Activated CD4-positive, alpha-beta T cell treated with anti-CD3 and anti-CD28 coated beads for 24 hours (primary cell): ENCODE measurements around the gene RBBP8.
"Not testable (repeated sequence)": the region's sequence is repeated elsewhere in the genome, so short reads cannot be mapped to it uniquely, and the experiment has no call there.

Source experiments
- DNase-seq, 2 donors: peaks; one replicate each; pipeline ENCODE4 v3.0.0-alpha.2; 2020; ENCODE audit warnings: low read depth in 2 of 2

RBBP8 gene

GRCh38 chr18:22933206-22933965, at the start of gene RBBP8:
TSS of gene RBBP8 (plus strand) at chr18:22933328. CDS start at chr18:22936852, 3,524 bp downstream.
- peak; percentile 73 to 75 for DNase-seq

- DNase-seq: no peak
Measured at GRCh38 chr18:22883827-22884226, 49.3 kb upstream of the RBBP8 start.

DNA sequence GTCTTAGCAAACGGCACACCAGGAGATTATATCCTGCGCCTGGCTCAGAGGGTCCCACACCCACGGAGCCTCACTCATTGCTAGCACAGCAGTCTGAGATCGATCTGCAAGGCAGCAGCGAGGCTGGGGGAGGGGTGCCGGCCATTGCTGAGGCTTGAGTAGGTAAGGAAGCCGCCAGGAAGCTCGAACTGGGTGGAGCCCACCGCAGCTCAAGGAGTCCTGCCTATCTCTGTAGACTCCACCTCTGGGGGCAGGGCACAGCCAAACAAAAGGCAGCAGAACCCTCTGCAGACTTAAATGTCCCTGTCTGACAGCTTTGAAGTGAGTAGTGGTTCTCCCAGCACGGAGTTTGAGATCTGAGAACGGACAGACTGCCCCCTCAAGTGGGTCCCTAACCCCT, 47.4 kb upstream of the RBBP8 start:
- DNase-seq: not testable (repeated sequence)

GRCh38 chr18:22899421-22899820, 33.7 kb upstream of the RBBP8 start:
- no peak for DNase-seq

GRCh38 chr18:22900558-22901238, 32.4 kb upstream of the RBBP8 start:
- no peak for DNase-seq

DNA sequence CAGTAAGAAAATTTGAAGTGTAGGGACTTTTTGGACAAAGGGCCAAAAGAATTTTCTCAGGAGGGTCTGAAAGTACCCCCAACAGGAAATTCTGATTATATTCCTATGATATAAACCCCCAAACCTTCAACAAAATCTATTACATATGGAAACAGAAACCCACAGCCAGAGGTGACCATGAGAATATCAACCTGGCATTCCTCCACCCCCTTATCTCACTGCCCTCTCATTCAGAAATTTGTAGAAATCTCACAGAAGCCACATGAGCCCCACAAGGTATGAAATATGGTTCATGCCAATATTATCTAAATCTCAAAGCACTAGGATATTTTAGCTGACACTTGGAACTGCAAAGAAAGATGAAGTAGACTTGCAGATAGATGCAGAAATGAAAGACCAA, 31.0 kb upstream of the RBBP8 start:
- no peak for DNase-seq

DNA sequence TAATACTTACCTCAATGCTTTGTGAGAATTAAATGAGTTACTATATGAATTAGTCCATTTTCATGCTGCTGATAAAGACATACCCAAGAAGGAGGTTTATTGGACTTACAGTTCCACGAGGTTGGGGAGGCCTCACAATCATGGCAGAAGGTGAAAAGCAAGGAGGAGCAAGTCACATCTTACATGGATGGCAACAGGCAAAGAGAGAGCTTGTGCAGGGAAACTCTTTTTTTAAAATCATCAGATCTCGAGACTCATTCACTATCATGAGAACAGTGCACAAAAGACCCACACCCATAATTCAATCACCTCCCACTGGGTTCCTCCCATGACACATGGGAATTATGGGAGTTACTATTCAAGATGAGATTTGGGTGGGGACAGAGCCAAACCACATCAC, 29.9 kb upstream of the RBBP8 start:
- DNase-seq: not testable (repeated sequence)

DNA sequence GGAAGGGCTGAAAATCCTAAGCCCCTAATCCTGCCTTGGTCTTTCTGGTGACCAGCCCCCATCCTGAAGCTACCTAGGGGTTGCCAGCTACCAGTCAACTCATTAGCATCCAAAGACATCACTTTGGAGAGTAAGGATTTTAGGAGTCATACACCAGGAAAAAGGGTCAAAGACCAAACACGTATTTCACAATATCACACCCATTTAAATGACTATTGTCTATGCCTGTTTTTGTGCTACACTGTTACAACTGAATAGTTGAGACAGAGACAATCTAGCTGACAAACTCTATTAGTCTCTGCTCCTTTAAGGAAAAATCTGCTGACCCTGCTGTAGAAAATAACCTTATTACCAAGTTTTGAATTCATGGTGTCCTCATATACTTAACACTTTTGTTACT, 21.0 kb upstream of the RBBP8 start:
- DNase-seq: no peak

- no peak for DNase-seq
Measured at GRCh38 chr18:22912835-22913234, 20.3 kb upstream of the RBBP8 start.

DNA sequence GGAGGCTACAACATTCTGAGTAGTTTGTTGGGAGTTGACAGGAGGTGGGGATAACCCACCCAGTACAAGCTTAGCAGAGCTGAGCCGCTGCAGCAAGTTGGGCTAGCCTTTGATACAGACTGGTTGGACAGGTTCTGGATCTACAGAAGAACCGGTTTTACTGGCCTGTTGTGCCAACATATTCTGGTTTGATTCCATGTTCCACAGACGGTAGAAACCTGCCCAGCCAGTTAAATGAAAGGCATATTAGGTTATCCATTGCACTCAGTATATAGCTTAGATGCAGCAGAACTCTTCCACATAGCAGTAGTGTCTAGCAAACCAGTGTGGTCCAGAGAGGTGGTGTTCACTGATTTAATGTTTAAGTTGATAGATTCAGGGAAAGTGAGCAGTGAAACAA, 19.3 kb upstream of the RBBP8 start:
- no peak for DNase-seq

GRCh38 chr18:22914633-22915032, 18.5 kb upstream of the RBBP8 start:
- no peak for DNase-seq

DNA sequence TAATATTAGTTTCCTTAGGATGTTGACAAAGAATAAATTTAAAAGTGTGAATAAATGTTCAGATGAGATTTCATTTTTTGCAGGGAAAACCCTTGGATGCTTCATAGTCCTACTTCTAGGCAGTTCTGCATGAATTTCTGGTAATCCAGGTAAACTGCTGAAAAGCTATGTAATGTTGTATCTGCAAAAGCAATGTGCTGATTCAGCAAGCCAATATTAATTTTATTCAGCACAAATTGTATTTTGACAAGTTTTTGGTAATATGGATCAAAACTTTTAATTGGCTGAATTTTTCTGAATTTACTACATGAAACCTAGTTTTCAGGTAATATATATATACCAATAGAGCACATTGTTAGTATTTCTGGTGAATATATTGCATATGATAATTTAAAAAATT, 17.8 kb upstream of the RBBP8 start:
- no peak for DNase-seq

DNA sequence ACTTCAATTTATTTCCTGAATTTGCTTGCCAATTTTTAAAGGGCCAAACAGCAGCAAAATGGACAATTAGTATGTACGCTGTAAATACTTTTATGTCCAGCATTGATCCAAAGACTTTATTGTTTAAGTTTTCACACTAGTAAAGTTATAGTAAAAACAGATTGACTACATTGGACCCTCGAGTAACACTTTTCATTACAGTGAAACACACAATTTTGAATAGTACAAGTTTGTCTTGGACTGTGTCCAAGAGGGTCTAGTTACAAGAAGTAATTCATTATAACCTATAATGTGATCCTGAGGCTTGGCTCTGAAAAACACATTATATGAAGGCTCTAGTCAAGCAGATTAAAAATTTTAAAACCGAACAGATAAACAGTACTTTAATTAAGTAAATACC, 11.4 kb upstream of the RBBP8 start:
- no peak for DNase-seq

DNA sequence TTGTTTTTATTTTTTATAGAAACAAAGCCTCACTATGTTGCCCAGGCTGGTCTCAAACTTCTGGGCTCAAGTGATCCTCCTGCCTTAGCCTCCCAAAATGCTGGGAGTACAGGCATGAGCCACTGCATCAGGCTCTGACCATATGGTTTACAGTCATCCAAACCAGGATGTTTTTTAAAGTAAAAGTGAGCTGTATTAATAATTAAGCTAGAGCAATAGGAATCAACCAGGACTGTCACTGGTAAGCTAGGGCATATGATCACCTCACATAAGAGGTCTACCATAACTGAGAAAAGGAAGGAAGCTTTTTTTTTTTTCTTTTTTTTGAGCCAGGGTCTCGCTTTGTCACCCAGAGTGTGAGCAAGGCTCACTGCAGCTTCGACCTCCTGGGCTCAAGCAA, 8.5 kb upstream of the RBBP8 start:
- DNase-seq: no peak

DNA sequence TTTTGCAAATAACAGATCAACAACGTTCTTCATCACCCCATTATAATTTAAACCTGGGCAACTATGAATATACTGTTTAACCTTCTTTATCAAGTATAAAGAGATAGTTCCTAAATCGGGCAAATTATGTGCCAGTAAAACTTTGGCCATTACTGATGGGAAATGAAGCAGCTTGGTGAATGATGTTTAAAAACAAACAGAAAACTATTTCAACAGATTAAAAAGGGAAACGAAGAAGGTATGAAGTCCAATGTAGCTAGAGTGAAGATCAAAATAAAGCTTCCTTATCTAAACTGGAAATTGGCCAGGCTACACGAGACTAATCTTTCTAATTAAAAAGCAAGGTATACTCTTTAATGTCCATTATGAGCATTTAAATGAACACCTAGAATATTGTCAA, 6.7 kb upstream of the RBBP8 start:
- no peak for DNase-seq

DNA sequence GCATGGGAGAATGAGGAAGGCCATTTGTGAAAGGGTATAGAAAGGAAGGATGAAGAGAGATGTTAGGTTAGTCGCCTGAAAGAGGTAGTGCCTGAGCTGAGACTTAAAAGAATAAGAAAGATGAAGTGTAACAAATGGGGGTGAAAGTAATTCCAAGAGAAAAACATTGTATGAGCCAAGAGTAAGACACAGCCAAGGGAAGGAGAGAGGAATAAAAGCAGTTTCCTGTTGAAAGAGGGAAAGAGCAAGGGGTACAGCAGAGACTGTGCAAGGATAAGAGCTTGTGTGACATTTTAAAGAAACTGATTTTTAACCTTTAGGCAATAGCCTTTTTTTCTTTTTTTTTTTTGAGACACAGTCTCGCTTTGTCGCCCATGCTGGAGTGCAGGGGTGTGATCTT, 4.8 kb upstream of the RBBP8 start:
- DNase-seq: no peak

DNA sequence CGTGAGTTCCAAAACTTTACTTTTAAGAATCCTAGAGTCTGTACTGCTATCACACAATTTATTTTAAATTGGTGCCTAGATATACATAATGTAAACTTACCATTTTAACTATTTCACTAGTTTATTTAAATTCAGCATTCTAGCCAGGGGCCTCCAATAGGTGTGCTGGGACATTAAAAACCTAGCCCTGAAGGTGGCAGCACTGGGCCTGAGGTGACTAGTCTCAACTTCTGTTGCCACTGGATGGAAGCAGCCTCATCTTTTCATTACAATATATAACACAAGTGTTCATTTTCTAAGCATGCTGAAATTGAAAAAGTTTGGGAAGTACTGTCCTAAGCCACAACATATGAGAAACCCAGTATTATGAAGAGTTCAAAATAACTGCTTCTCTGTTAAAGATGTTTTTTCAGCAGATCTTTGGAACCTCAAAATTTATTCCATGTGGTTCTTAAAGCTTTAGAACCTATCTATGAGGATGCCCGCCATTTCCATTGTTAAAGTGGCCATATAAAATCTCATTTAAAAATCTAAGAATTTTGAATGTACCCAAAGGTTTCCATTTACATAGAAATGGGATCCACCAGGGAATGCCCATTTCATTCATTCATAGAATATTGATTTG, 2.9 kb upstream of the RBBP8 start:
- DNase-seq: peak; percentile 76 to 77

DNA sequence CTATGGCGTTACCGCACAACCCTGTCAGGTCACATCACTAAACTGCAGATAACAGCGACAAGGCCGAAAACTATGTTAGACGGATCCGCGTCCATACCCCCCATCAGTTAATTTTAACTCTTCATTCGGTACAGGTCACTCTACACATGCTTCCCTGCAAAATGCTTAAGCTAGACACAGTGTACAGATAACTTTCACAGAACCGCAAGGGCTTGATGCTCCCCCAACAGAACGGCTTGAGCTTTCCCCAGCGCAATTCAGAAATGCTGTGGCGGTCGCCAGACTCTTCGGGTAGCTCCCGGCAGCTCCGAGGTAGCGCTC, 283 bp upstream of the RBBP8 start:
- DNase-seq: peak in 1 of 2 donors; percentile 0

GRCh38 chr18:22933966-22934423, 867 bp downstream of the RBBP8 start:
- DNase-seq: no peak

DNA sequence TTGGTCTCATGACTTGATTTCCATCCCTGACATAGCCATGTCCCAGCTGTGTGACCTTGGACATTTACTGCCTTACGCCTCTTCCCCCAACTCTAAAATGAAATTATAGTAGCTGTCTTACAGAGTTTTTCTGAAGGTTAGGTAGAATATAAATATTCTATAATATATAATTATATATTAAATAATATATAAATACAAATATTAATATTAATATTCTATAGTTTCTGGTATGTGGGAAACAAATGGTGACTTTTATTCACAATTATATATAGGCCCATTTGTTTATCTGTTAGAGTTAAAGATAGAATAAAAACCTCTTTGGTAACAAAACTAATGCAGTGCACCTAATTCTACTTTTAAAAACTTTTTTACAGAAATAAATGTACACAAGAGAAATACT, 1.7 kb downstream of the RBBP8 start:
- DNase-seq: no peak

DNA sequence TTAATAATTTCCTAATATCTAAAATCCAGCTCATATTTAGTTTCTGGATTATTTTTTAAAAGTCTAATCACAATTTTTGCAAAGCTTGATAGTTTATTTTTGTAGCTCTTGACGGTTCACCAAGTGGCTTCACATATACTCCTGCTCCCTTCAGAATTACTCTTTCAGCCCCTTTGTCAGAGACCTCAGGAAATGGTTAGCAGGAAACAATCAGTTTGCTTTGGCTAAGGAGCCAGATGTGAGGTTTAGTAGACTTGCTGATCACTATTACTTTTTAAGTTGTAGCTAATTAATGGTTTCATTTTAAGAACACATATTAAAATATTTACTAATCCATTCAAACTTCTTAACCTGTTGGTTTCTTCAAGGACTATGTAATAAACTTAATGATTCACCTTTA, 2.3 kb downstream of the RBBP8 start:
- no peak for DNase-seq

DNA sequence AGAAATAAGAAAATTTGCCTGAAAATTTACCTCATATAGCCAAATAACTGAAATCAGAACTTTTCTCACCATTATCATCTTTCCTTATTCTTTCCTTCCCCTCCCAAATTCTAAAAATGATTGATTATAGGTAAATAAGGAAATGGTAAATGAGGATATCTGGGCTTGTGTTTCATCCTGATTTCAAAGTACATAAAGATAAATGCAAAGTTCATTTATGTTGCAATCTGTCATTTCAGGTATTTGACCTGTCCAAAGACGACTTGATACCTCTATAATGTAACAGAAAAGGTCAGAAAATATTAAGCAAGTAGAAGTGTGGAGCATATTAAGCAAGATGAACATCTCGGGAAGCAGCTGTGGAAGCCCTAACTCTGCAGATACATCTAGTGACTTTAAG, 3.4 kb downstream of the RBBP8 start:
- no peak for DNase-seq

DNA sequence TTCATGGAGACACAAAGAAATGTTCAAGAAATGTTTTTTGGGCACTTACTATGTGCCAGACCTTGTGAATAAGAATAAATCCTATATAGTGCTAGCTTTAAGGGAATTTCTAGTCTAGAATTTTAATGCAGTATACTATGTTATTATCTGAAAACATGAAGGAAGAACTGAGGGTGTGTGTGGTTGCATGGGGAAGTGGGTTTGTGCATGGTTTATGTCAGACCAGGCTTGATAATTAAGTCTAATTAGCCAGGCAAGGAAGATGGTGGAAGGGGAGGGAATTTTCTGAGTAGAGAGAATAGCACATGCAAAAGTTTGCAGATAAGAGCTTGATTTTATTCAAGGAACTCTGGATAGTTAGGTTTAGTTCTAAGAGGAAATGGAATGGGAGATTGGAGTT, 6.5 kb downstream of the RBBP8 start:
- no peak for DNase-seq
